HG02852 (cell line): Measurements from ENCODE around the gene SMARCA2.

Source experiments
- ATAC-seq: cut with Tn5 transposase; IDR thresholded peaks from one replicate; pipeline ENCODE4 v1.9.1; 2021; ENCODE audit warnings: mild to moderate bottlenecking, moderate library complexity; ENCODE audit not compliant: unreplicated experiment

Gene SMARCA2

DNA sequence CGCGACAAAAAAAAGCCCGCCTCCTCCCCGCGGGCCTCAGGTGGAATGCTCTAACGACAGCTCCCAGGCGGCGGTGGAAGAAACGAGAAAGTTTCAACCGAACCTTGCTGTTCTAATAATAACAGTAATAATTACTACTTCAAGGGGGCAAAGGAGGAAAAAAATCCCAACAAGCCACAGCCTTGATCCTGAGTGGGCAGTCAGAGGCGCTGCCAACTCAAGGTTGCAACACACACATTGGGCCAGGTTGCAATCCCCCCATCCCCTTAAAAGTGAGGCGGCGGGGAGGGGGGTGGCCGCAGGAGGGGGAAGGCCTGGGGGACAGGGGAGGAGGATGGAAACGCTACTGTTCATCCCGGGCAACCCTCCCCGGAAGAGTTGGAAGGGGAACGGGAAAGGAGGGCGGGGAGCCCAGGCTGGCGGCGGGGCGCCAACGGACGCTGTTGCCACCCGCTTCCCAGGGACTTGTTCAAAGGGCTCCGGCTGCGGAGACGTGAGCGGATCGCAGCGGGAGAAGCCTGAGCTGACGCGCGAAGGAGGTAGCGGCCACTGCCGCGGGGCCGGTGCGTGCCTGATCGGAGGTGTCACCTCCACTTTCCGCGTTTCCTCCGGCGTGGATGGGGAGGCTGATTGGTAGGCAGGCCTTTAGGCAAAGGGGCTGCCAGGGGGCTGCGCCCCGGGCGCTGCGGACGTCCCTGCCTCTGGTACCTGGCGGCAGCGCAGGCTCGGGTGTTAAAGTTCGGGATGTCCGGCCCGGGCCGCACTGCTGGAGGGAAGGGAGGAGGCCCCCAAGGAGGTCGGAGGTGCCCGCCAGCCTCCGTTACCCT, 647 bp downstream of the SMARCA2 start:
- ATAC-seq, result peak; percentile 0

GRCh38 chr9:2016408-2017330, 1.5 kb downstream of the SMARCA2 start:
- ATAC-seq, result no peak

DNA sequence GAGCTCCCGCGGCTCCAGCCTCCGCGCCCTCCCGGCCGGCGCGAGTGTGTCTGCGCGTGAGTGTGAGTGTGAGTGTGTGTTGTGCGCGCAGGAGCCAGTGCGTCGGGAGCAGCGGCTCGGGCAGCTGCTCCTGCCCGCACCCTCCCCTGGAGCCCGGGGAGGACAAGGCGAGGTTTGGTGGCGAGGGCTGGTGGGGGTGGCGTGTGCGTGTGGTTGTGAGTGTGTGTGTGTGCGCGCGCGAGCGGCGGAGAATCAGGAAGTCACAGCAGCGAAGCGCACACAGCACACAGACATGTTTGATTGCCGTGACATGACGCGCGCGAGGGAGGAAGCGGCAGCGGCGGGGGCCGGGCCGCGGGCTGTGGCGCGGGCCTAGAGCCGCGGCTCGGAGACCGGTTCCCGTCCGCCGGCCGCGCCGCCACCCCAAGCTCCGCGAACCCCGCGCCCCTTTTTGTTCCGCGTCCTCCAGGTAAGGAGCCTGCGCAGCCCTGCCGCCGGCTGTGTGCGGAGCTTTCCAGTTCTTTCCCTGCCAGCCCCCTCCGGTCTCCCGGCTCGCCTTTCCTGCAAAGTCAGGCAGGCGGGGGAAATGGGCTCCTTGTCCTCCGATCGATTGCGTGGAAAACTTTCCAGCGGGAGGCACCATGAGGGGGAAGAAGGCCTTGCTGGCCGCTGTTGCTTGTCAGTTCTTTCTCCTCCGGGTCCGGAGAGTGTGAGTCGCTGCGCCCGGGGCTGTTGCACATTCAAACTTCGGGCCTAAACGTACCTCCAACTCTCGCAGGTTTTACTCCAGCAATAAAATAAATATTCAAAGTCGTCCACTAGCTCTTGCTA, 2.4 kb downstream of the SMARCA2 start:
- peak; percentile 27 for ATAC-seq

- ATAC-seq, result no peak
These were observed 3.1 kb downstream of the SMARCA2 start for GRCh38 chr9:2018162-2018643.

GRCh38 chr9:2018764-2019558, 3.8 kb downstream of the SMARCA2 start:
- no peak for ATAC-seq

GRCh38 chr9:2019723-2020122, 4.6 kb downstream of the SMARCA2 start:
- no peak for ATAC-seq

- ATAC-seq, result no peak
These were observed 6.6 kb downstream of the SMARCA2 start for GRCh38 chr9:2021731-2022130.

- no peak for ATAC-seq
These were observed 7.4 kb downstream of the SMARCA2 start for GRCh38 chr9:2022560-2022959.

DNA sequence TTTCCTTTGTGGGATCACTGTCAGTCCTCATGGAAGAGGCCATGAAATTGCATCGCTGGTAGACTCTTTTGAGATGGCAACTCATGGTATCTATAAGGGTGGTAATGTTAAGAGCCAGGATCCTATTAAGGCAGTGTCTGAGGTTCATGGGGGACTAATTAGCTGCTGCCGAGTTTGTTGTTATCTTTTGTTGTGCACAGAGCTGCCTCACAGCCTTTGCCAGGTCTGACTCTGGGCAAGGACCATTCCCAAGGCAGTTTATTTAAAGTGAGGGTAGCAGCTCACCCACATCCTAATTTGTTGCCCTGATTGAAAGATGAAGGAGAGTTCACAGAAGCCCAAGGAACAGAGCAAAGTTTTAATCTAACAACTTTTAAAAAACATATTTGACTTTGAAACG, 7.9 kb downstream of the SMARCA2 start:
- ATAC-seq, result no peak

- no peak for ATAC-seq
These were observed 8.4 kb downstream of the SMARCA2 start for GRCh38 chr9:2023532-2023931.

DNA sequence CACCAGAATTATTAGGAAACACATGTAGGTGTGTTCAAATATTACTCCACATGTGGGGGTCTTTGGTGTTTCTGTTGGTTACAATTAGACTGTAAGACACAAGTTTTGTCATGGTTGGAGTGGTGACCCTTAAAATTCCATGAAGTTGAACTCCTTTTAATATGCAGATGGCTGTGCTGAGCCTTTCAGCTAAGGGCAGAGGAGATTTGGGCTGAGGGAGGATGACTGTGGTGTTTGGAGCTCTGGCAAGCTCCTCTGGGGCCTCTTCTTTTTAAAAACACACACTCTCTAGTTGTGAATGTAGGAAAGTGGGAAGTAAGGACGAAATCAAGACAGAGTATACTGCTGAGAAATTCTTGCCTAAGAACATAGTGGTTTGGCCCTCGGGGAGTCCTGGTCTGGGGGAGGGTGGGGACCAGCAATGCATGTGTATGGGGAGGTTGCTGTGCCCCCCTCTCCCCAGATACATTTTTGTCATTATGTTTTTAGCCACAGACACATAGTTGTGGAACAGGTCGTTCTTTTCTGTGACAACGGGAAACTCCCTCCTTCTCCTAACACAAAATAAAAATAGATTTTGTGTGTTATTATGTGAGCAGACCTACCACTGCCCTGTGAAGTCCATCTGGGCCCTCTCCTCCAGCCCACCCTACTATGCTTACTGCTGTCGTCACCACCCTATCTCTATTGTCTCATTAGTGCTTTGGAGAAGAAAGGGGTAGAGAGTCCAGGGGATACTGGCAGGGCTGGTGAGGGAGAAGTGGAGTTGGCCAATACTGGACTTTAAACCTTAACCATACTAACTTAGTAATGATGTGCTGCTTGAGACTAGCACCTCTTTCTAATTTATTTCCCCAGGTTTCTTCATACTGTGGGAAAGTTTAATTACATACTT, 10.0 kb downstream of the SMARCA2 start:
- no peak for ATAC-seq

- no peak for ATAC-seq
These were observed 11.3 kb downstream of the SMARCA2 start for GRCh38 chr9:2026220-2026997.

DNA sequence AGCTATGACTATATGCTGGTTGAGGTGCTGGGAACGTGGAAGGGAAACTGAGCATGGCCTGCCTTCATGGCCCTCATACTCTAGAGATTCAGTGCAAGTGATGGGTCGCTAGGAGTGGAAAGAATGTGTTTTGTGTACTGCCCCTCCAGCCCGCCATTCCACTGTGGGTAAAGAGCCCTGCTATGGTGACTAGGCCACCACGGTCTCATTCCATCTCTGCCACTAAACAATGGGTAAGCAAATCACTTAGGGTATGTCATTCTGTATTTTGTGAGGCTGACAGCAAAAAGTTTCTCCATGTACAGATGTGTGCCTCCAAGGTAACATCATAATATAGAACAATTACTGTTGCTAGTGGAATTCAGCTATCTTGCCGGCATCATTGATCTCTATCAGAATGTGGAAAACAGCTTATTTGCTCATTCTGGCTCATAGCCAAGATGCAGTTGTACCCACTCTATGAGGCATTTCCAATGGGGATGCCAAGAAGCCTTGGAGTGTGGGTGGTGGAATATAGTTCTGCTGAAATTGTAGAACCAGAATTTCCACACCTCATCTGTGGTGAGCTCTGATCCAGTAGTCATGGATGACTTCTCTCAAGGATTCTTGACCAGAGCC, 12.5 kb downstream of the SMARCA2 start:
- no peak for ATAC-seq

GRCh38 chr9:2028888-2029287, 13.7 kb downstream of the SMARCA2 start:
- no peak for ATAC-seq

- ATAC-seq, result no peak
These were observed 14.6 kb downstream of the SMARCA2 start for GRCh38 chr9:2029666-2030170.

DNA sequence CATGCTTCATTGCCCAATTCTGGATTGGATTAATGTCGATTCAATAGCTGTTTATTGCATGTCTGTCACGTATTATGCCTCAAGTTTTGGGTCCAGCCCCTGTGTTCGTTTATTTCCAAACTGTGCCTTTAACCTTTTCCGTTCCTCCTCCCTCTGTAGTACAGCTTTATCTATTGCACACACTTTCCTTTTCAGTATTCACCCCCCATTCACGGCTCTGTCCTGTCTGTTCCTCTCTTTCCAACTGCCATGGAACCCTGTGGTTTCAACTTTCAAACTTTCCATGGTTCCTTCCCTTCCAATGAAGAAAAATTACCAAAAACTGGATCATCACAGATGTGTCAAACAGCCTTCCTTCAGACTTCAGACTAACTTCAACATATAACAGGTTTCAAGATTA, 17.1 kb downstream of the SMARCA2 start:
- ATAC-seq, result no peak

- no peak for ATAC-seq
These were observed 21.7 kb downstream of the SMARCA2 start for GRCh38 chr9:2036844-2037243.
